Measurements from ENCODE around the gene SIRT5.

Gene SIRT5

DNA sequence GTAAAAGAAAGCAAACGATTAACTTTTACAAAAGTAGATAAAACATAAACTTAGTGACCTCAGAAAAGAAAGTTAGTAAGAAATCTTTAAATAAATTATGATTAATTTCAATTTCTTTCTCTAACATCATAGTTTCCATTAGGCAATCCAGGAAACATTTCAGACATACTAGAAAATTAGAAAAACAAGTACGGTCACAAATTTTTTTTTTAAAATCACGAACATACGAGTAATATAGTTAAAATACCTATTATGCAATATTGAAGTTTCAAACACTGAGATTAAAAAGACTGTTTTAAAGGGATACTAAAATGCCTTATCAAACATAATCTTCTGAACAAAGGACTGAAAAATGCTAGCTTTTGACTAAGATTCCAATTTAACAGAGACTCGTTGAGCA is 66.9 kb downstream of the SIRT5 start:
- no peak for DNase-seq

DNA sequence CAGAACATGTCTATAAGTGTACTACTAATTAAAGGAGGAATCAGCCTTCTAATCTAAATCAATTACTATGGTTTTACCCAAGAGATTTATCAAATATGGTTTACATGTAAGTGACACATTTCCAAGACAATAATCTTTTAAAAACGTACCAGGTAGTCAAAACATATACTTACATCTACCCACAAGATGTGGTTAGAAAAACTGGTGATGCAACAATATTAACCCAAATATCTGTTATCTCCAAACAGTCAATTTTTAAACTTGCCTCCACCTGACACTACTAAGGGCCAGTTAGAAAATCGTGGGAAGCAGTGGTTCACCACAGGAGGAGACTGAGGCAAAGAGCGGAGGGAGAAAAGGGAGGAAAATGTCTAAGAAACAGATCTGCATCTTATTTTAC is 68.7 kb downstream of the SIRT5 start:
- no peak for DNase-seq

DNA sequence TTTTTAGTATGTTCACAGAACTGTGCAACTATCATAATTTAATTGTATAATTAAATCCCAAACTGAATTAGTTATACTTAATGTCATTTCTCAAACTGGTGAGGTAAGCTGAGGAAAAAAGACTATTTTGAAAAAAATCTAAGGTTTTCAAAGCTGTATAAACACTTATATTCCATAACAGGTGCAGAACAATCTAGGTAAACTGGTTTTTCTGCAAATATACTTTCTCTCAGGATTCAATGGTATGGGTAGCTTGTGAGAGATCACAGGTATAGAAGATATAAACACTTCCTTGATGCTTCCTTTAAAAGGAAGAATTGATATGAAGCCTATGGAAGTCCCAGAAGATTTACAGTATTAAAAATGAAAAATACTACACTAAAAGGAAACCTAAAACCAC is 74.4 kb downstream of the SIRT5 start:
- no peak for DNase-seq

DNA sequence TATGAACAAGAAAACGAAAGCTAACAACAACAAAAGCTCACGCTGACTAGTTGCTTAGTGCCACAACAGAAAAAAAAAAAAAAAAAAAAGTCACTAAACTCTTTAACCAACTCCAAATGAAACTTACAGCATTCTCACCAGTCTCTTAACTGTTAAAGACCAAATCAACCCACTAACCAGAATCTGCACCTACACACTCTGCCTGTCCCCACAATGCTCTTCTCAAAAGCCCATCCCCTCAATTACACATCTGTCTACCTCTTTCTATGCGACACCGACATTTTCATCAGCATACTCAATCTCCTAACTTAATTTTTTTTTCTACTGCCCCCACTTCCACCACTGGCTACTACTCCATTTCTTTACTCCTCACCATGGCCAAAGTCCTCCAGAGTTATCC is 75.0 kb downstream of the SIRT5 start:
- no peak for DNase-seq

DNA sequence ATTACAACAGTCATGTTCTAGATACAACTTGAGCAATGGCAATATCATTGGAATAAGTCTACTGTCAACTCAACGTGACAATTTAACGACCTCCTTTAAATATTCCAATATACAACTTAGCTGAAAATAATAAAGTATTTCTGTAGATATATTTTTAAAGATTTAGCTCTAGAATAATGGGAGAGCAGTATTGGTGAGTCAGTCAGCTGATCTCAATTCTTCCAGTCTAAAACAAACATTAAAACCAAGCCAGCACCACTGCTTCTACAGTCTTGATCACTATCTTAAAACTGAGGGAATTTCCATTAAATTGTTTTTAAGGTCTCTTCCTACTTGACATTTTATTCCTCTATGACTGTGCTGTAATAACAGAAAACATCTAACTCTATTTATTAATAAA is 78.9 kb downstream of the SIRT5 start:
- no peak for DNase-seq

DNA sequence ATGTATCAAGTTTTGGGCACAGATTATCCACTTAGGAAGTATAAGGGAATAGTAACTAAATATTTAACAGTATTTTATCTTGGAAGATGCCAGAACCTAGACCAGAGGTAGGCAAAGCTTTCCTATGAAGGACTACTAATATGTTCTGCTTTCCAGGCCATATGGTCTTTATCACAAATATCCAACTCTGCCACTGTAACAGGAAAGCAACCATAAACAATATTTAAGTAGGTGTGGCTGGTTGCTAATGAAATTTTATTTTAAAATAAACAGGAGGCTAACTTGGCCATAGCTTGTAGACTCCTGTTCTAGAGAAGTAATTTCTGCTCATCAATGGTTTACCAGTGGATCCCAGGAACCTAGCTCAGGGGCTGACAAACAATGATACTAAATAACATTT is 80.1 kb downstream of the SIRT5 start:
- DNase-seq = no peak

DNA sequence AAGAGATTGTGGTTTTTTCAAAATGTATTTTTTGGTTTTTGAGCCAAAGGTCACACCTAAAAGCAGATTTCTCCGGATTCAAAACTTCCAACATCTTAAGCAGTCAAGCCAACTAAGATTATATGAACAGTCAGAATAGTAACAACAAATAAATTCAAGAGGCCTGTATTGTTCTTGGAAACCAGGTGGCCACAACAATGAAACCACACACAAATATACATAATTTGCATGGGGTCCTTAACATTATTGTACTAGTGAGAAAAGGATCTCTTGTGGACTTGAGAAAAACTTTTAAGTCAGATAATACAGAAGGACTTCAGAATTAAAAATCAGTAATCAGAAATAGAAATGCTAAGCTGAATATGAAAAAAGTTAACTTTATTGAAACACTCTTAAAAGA is 81.3 kb downstream of the SIRT5 start:
- DNase-seq = no peak

DNA sequence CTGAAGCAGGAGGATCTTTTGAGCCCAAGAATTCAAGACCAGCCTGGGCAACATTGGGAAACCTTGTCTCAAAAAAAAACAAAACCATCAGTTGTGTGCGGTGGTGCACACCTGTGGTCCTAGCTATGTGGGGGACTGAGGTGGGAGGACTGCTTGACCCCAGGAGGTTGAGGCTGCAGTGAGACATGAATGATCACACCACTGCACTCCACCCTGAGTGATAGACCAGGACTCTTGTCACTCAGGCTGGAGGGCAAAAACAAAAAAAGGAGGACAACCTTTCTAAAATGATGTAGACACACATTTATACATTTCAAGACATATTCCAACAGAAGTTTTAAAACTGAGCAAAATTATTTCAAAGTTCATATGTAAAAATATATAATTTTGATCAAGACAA is 85.9 kb downstream of the SIRT5 start:
- DNase-seq = no peak

DNA sequence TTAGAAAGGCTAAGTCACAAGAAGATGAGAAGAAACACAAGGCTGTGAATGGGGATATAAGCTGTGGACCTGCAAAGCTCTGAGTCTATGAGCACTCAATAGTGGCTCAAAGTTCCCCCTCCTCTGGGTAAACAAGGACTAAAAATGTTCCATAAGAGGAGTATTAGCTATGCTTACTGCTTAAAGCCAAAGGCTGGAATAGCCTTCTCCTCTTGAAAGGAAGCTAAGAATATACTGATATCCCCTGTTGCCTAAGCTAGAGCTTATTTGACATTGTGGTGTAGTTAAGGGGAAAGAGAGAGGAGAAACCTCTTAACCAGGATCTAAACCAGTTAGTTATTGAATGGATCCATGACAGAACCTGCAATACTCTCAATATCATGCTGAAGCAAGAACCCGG is 86.5 kb downstream of the SIRT5 start:
- no peak for DNase-seq

DNA sequence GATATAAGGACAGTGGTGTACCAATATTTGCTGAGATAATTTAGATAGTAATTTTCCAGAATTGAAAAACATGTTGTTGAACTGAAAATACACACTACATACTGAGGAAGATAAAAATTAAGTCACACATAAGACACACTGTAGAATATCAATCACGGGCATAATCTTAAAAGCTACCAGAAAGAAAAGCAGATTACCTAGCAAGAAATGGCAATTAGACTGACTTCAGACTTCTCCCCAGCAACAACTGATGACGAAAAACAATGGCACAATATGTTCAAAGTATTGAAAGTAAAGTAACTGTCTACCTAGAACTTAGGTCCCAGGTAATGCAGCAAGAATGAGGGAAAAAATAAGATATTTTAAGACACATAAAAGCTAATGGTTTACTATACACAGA is 87.2 kb downstream of the SIRT5 start:
- no peak for DNase-seq

DNA sequence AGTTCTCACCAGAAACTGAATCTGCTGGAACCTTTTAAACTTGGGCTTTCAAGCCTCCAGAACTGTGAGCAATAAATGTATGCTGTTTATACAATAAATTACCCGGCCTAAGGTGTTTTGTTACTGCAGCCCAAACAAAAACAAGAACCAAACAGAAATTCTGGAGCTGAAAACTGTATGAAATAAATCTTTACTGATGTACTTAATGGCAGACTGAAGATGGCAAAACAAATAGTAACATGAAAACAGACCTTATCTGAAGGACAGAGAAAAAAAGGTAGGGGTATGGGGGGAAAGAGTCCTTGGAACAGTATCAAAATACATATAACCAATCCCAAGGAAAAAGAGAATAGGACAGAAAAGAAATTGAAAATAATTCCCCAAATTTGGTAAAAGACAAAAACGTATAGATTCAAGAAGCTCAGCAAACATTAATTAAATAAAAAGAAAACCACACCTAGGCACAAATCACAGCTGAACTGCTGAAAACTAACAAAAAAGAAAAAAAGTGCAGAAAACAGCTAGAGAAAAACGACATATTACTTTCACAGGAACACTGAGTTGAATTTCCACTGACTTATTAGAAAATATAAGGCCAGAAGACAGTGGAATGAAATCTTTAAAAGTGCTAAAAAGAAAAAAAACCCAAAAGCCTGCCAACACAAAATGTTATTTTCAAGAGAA is 88.4 kb downstream of the SIRT5 start:
- DNase-seq = no peak

DNA sequence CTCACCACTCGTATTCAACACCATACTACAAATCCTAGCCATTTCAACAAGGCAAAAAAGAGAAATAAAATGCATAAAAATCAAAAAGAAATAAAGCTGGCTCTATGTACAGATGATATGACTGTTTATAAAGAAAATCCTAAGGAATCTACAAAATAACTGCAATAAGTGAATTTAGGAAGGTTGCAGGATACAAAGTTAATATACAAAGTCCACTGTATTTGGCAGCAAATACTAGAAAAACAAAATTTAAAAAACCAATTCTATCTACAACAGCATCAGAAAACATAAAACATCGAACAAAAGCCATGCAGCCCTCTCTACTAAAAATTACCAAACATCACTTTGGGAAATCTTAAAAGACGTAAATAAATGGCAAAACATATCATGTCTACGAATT is 89.6 kb downstream of the SIRT5 start:
- no peak for DNase-seq

Data from NCI-H69 (cell line).